GM12878 (cell line): Measurements from ENCODE around the gene MPZL1. TPM values are rescaled to one million over a fixed set of nuclear protein-coding genes. Genes with fewer than 3 reads are reported as not detected.
A peak's percentile ranks its signal among the peaks of the same experiment; 100 is the strongest.

ENCODE experiments used
- CBFB ChIP-seq: IDR thresholded peaks from 2 replicates; pipeline ENCODE4 v1.6.1; 2016; ENCODE audit warnings: antibody characterized with exemption, low read depth
- CHD4 ChIP-seq: fragments of 200-600 bp; sonication (generic); IDR thresholded peaks from 2 replicates; pipeline ENCODE4 v1.6.1; 2016; ENCODE audit warnings: mild to moderate bottlenecking
- E2F4 ChIP-seq: IDR thresholded peaks from 2 replicates; pipeline ENCODE4 v1.6.1; 2012; ENCODE audit warnings: low read depth, low read length, improper control_type of control experiment
- EED ChIP-seq: sonication (generic); IDR thresholded peaks from 2 replicates; pipeline ENCODE4 v1.6.1; 2016; ENCODE audit warnings: antibody characterized with exemption, low read depth
- HDAC2 ChIP-seq: fragments of 200-600 bp; sonication (generic); IDR thresholded peaks from 2 replicates; pipeline ENCODE4 v1.6.1; 2017
- KDM1A ChIP-seq: fragments of 200-600 bp; sonication (generic); IDR thresholded peaks from 2 replicates; pipeline ENCODE4 v1.6.1; 2016; ENCODE audit warnings: borderline replicate concordance
- KLF5 ChIP-seq: fragments of 450-650 bp; IDR thresholded peaks from 2 replicates; pipeline ENCODE4 v1.6.1; 2014; ENCODE audit warnings: mild to moderate bottlenecking; ENCODE audit not compliant: partially characterized antibody
- MTA3 ChIP-seq: IDR thresholded peaks from 2 replicates; pipeline ENCODE4 v1.6.1; 2012; ENCODE audit warnings: low read length, inconsistent platforms, borderline replicate concordance
- NFIC ChIP-seq: IDR thresholded peaks from 2 replicates; pipeline ENCODE4 v1.6.1; 2012; ENCODE audit warnings: low read depth, mild to moderate bottlenecking, inconsistent platforms, low read length, moderate library complexity
- NFXL1 ChIP-seq: fragments of 450-650 bp; IDR thresholded peaks from 2 replicates; pipeline ENCODE4 v1.6.1; 2017; ENCODE audit warnings: antibody characterized with exemption, mild to moderate bottlenecking, borderline replicate concordance
- PBX3 ChIP-seq: IDR thresholded peaks from 2 replicates; pipeline ENCODE4 v1.6.1; 2011; ENCODE audit warnings: mild to moderate bottlenecking, low read depth, low read length, moderate library complexity; ENCODE audit not compliant: insufficient replicate concordance
- RCOR1 ChIP-seq: conservative IDR thresholded peaks from 2 replicates; pipeline ENCODE4 v1.6.1; 2012; ENCODE audit warnings: low read depth, low read length, improper control_type of control experiment
- RELB ChIP-seq: fragments of 450-650 bp; IDR thresholded peaks from 2 replicates; pipeline ENCODE4 v1.6.1; 2017; ENCODE audit warnings: low read depth, mild to moderate bottlenecking, moderate library complexity
- REST ChIP-seq: IDR thresholded peaks from 2 replicates; pipeline ENCODE4 v1.6.1; 2012; ENCODE audit warnings: mild to moderate bottlenecking, low read depth, low read length
- SIX5 ChIP-seq: IDR thresholded peaks from 2 replicates; pipeline ENCODE4 v1.6.1; 2011; ENCODE audit warnings: mild to moderate bottlenecking, low read depth, low read length, moderate library complexity; ENCODE audit not compliant: severe bottlenecking
- ZBTB11 ChIP-seq: fragments of 450-650 bp; formaldehyde crosslinking; IDR thresholded peaks from 2 replicates; pipeline ENCODE4 v1.5.0; 2022; ENCODE audit warnings: mild to moderate bottlenecking, missing genetic modification characterization
- ZNF384 ChIP-seq: IDR thresholded peaks from 2 replicates; pipeline ENCODE4 v1.6.1; 2012; ENCODE audit warnings: low read depth, mild to moderate bottlenecking, low read length, improper control_type of control experiment, borderline replicate concordance
- polyA plus RNA-seq, 11 experiments: library from polyadenylated mRNA; depleted of rRNA in 4 of 11; unstranded in 6 of 11; stranded (reverse) in 5 of 11; fragments of >200 nt; fragmentation: Nextera tagmentation in 4 of 11; fragmentation: Illumina TruSeq in 1 of 11; extraction: Ambion mirVana in 4 of 11; extraction: Trizol in 1 of 11; gene quantifications; 1 replicate in 1 of 11; 2 replicates in 10 of 11; pipeline versions ENCODE4 v1.2.1 to v1.2.3, GENCODE V29; 2011 to 2016; ENCODE audit warnings: inconsistent platforms in 2 of 11, missing spikeins in 2 of 11, low read depth in 1 of 11
- total RNA-seq, 4 experiments: library from RNA; depleted of rRNA in 3 of 4; stranded (reverse); fragments of >200 nt in 3 of 4; fragmentation: Illumina TruSeq in 1 of 4; extraction: Trizol in 1 of 4; gene quantifications; 2 replicates each; pipeline versions ENCODE4 v1.2.1 to v1.2.3, GENCODE V29; 2013 to 2021

The MPZL1 gene
- total and polyA plus RNA-seq, 10 of the 15 experiments (the other 5 are each of a cell fraction or from before 2014, with no cell fraction given): 9.8 to 60.9 (median 45.9) TPM

- no peak for TF ChIP-seq REST
- no peak for TF ChIP-seq KDM1A
- peak; percentile 40; the same call in 1 of the 2 replicates for TF ChIP-seq EED
- peak; percentile 47 for TF ChIP-seq RELB
- TF ChIP-seq ZBTB11: no peak
- peak; percentile 8; the same call in 1 of the 2 replicates for TF ChIP-seq NFIC
- no peak for TF ChIP-seq ZNF384
- TF ChIP-seq CHD4: 0 out of 2 replicates have a peak, but pooled peaks have one; percentile 77
- no peak for TF ChIP-seq NFXL1
- TF ChIP-seq E2F4: no peak
- peak; percentile 92 for TF ChIP-seq KLF5
- TF ChIP-seq CBFB: peak; percentile 76; the same call in 1 of the 2 replicates
- TF ChIP-seq RCOR1: no peak; the same call in 1 of the 2 replicates
- 0 out of 2 replicates have a peak, but pooled peaks have one; percentile 67 for TF ChIP-seq HDAC2
- TF ChIP-seq MTA3: peak; percentile 5; the same call in 1 of the 2 replicates
- TF ChIP-seq PBX3: no peak
- TF ChIP-seq SIX5: no peak
These were observed 7.2 kb upstream of the MPZL1 start (continued) for GRCh38 chr1:167714439-167715156.
